Measurements from ENCODE around the gene ABCF3. TPM values are rescaled to one million over a fixed set of nuclear protein-coding genes. Genes with fewer than 3 reads are reported as not detected.
A peak's percentile ranks its signal among the peaks of the same experiment; 100 is the strongest.

ABCF3 gene
- total and polyA plus RNA-seq, 2 donors (not counting 3 experiments of a cell fraction or from before 2014, with no cell fraction given) = 68.8 to 73.4 TPM

DNA sequence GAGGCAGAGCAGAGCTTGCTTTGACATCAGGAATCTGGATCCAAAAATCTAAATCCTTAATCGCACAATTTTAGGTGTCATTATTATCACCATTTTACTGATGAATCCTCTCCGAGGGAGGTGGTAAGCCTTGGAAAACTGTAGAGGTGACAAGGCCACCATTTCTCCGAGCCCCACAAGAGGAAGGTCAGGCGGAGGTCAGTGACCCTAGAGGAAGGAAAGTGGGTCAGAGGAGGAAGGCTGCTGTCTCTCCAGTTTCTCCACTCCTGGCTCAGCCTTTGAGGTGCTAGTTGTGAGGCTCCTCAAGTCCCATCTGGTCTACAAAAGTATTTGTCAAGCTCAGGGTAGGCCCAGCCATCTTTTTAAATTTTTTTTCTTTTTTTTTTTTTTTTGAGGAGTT, 27.6 kb upstream of the ABCF3 start:
- no peak for DNase-seq (ENCODE audit: low read depth, low spot score)
- H3K27me3 ChIP-seq (ENCODE audit: control insufficient read depth in 2 of 2, insufficient read depth in 2 of 2, low read length in 2 of 2) = no peaks in the 10 kb centered on the region
- H3K36me3 ChIP-seq (ENCODE audit: control insufficient read depth in 2 of 2, extremely low read depth in 1 of 2, insufficient read depth in 2 of 2, low read length in 2 of 2) = peaks cover 0 to 2% of the 10 kb centered on the region in 2 experiments
- H3K4me3 ChIP-seq (replicated peaks in 1 of 3; ENCODE audit: insufficient read depth in 1 of 3, low read depth in 1 of 3, low read length in 3 of 3) = no peak overlapping the region
- no peak overlapping the region for H3K27ac ChIP-seq (ENCODE audit: insufficient read depth, low read depth, low read length)
- H3K9me3 ChIP-seq (replicated peaks; ENCODE audit: control insufficient read depth, insufficient read depth, low read length) = no peaks in the 10 kb centered on the region
- peaks cover 3% of the 10 kb centered on the region for H4K20me1 ChIP-seq (replicated peaks; ENCODE audit: control insufficient read depth, extremely low read depth, insufficient read depth, low read length)
- no peak overlapping the region for H2AFZ ChIP-seq (ENCODE audit: low read depth, low read length)
- FAIRE-seq = no peak
- no peak overlapping the region for H3K9ac ChIP-seq (replicated peaks; ENCODE audit: extremely low read depth, insufficient read depth, low read length)
- peaks cover 25% of the 10 kb centered on the region for H3K4me1 ChIP-seq (ENCODE audit: control insufficient read depth, extremely low read depth, insufficient read depth, low read length)
- H3K9me1 ChIP-seq (replicated peaks; ENCODE audit: control insufficient read depth, extremely low read depth, insufficient read depth, low read length) = no peaks in the 10 kb centered on the region
- intact Hi-C loops (cut with micrococcal nuclease) (no loop called here), dilution Hi-C loops (cut with MboI; ENCODE audit: extremely low pct_ligation_motif_present, low sequenced_read_pairs) (no loop called here)
- TF ChIP-seq, protein P1, sequence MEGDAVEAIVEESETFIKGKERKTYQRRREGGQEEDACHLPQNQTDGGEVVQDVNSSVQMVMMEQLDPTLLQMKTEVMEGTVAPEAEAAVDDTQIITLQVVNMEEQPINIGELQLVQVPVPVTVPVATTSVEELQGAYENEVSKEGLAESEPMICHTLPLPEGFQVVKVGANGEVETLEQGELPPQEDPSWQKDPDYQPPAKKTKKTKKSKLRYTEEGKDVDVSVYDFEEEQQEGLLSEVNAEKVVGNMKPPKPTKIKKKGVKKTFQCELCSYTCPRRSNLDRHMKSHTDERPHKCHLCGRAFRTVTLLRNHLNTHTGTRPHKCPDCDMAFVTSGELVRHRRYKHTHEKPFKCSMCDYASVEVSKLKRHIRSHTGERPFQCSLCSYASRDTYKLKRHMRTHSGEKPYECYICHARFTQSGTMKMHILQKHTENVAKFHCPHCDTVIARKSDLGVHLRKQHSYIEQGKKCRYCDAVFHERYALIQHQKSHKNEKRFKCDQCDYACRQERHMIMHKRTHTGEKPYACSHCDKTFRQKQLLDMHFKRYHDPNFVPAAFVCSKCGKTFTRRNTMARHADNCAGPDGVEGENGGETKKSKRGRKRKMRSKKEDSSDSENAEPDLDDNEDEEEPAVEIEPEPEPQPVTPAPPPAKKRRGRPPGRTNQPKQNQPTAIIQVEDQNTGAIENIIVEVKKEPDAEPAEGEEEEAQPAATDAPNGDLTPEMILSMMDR (IDR thresholded peaks at IDR 0.05; ENCODE audit: extremely low read depth in 1 of 2, insufficient read depth in 1 of 2, low read depth in 1 of 2, low read length in 2 of 2) = no peak
- no peak for TF ChIP-seq MYC (IDR thresholded peaks at IDR 0.05; ENCODE audit: low read depth, low read length)
- no peak for TF ChIP-seq EZH2 (IDR thresholded peaks at IDR 0.05; ENCODE audit: borderline replicate concordance, low read depth, low read length, severe bottlenecking)
- no peak for TF ChIP-seq JUN (IDR thresholded peaks at IDR 0.05; ENCODE audit: borderline replicate concordance, insufficient read depth, insufficient read length, low read depth)
- TF ChIP-seq, protein P2, sequence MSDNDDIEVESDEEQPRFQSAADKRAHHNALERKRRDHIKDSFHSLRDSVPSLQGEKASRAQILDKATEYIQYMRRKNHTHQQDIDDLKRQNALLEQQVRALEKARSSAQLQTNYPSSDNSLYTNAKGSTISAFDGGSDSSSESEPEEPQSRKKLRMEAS (IDR thresholded peaks at IDR 0.05; ENCODE audit: insufficient read depth, insufficient read length) = no peak
- TF ChIP-seq POLR2A (IDR thresholded peaks at IDR 0.05; ENCODE audit: low read depth, low read length) = no peak
- no peak for TF ChIP-seq FOS (IDR thresholded peaks at IDR 0.05; ENCODE audit: borderline replicate concordance, insufficient read depth, low read length)
- no peak for TF ChIP-seq POLR2AphosphoS5 (IDR thresholded peaks at IDR 0.05; ENCODE audit: insufficient read depth, low read depth, low read length)
- no peak for TF ChIP-seq GATA2 (IDR thresholded peaks at IDR 0.05; ENCODE audit: insufficient read depth, insufficient read length, low read depth, low read length)
- POLR2A ChIA-PET = no interaction called here
- H3K4me2 ChIP-seq (ENCODE audit: insufficient read depth, low read length) = peak overlapping the region; percentile 21
- peaks cover 56% of the 10 kb centered on the region for H3K79me2 ChIP-seq (ENCODE audit: control insufficient read depth, insufficient read depth, low read length)
- CTCF ChIA-PET = no interaction called here
- BruUV-seq (replicated peaks) = no TSS peak
